NCI-H748 (cell line): ENCODE data around the gene FAM222B.
A peak's percentile ranks its signal among the peaks of the same experiment; 100 is the strongest.
"Not testable (repeated sequence)": the region's sequence is repeated elsewhere in the genome, so short reads cannot be mapped to it uniquely, and the experiment has no call there.

Source experiments
- DNase-seq: peaks from one replicate; lab custom pipeline; 2025; ENCODE audit not compliant: unreplicated experiment; lab: John Stamatoyannopoulos, UW

Gene FAM222B

DNA sequence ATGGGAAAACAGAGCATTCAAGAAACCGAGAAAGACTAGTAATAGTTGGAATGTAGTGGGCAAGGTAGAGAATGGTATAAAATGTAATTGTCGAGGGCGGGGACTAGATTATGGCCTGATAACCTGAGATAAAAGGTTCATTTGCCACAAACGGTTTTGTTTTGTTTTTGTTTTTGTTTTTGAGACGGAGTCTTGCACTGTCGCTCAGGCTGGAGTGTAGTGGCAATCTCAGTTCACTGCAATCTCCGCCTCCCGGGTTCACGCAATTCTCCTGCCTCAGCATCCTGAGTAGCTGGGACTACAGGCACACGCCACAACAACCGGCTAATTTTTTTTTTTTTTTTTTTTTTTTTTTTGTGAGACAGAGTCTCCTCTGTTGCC, 112.7 kb downstream of the FAM222B start:
- DNase-seq: no peak

GRCh38 chr17:28728364-28729200, 114.0 kb downstream of the FAM222B start, which contains the start of gene NEK8:
Gene NEK8, plus strand, starts transcription at chr17:28728788. Its CDS starts 26 bp downstream, at chr17:28728814.
- DNase-seq: peak; percentile 94

- peak; percentile 99 for DNase-seq
Measured at GRCh38 chr17:28726627-28727491, 115.7 kb downstream of the FAM222B start.

DNA sequence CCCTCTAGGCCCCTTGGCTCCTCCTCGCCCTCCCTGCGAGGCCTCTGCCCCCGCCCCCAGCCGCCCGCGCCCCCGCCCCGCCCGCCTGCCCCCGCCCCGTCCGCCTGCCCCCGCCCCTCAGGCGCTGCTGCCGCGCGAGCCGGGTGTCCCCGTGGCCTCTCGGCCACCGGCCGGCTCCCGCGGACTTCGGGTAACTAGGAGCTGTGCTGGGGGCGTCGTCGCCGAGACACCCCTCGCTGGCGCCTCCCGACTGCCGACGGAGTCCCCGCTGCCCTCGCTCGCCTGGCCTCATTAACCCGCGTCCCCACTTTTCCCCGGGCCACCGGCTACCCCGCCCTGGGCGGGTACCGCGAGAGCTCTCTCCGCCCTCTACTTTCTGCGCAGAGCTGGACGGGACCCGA, 116.4 kb downstream of the FAM222B start, which contains the start of gene TLCD1:
Gene TLCD1, minus strand, starts transcription at position 8 of the 401 bp plus-strand sequence. CDS start 136 bp downstream, outside the sequence.
- peak; percentile 86 for DNase-seq

GRCh38 chr17:28725660-28726225, 116.8 kb downstream of the FAM222B start:
- DNase-seq: peak; percentile 93

DNA sequence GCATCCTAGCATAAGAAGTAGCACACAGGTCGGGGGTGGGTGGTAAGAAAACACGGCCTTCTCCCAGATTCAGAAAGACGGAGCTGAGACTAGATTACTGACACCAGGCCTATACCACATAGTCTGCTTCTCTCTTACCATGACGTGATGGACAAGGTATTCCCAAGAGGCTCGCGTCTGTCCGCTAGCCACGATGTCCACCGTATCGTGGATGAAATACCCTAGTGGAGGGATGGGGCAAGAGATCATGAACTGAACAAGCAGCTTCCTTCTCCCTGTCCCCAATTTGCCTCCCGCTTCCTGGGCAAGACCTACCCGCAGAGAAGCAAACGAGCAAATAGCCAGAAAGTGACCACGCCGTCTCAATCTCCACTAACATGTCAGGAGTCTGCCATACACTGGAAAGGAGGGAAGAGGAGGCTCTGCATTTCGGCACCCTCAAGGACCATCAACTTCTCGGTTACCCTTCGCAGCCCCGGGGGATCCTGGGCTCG, 117.4 kb downstream of the FAM222B start:
- no peak for DNase-seq

GRCh38 chr17:28724500-28725165, 118.0 kb downstream of the FAM222B start:
- DNase-seq: no peak

GRCh38 chr17:28723836-28724499, 118.6 kb downstream of the FAM222B start:
- not testable (repeated sequence) for DNase-seq

- DNase-seq: no peak
Measured at GRCh38 chr17:28723159-28723835, 119.3 kb downstream of the FAM222B start.

DNA sequence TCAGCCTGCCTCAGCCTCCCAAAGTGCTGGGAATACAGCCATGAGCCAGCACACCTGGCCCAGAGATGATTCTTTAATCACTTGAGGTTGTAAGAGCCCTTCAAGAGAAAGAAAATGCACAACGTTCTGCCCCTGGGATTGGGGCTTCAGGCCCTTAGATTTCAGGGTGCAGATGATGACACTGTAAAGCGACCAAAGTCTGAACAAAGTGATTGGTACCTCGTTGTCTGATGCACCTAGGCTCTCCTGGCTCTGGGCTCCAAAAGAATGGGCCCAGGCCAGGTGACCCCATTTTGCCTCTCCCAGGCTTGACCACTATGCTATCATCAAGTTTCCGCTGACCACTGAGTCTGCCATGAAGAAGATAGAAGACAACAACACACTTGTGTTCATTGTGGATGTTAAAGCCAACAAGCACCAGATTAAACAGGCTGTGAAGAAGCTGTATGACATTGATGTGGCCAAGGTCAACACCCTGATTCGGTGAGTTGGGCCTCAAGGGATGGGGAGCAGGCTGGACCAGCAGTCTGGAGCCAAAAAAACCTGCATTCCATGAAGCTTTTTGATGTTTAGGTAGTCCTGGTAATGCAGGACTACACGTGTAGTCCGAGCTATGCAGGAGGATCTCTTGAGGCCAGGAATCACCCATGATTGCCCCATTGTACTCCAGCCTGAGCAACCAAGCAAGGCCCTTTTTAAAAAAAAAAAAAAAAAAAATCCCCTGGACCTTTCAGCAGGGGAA, 120.0 kb downstream of the FAM222B start:
- no peak for DNase-seq

GRCh38 chr17:28720997-28721329, 121.6 kb downstream of the FAM222B start:
- not testable (repeated sequence) for DNase-seq

- no peak for DNase-seq
Measured at GRCh38 chr17:28720247-28720996, 122.2 kb downstream of the FAM222B start.

DNA sequence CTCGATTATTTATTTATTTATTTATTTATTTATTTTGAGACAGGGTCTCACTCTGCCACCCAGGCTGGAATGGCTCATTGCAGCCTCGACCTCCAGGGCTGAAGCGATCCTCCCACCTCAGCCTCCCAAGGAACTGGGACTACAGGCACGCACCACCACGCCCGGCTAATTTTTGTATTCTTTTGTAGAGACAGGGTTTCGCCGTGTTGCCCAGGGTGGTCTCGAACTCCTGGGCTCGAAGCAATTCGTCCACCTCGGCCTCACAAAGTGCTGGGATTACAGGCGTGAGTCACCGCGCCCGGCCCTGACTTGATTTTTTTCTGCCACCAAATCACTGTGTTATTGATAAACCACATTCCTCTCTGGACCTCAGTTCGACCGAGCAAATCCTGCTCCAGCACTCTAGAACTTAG, 123.6 kb downstream of the FAM222B start:
- DNase-seq: no peak

- no peak for DNase-seq
Measured at GRCh38 chr17:28718333-28719020, 124.1 kb downstream of the FAM222B start.

- DNase-seq: peak; percentile 49
Measured at GRCh38 chr17:28717578-28718332, 124.8 kb downstream of the FAM222B start, which contains the start of gene RAB34. Gene RAB34, minus strand, starts transcription at chr17:28717868. Its CDS starts 602 bp downstream, at chr17:28717266.

DNA sequence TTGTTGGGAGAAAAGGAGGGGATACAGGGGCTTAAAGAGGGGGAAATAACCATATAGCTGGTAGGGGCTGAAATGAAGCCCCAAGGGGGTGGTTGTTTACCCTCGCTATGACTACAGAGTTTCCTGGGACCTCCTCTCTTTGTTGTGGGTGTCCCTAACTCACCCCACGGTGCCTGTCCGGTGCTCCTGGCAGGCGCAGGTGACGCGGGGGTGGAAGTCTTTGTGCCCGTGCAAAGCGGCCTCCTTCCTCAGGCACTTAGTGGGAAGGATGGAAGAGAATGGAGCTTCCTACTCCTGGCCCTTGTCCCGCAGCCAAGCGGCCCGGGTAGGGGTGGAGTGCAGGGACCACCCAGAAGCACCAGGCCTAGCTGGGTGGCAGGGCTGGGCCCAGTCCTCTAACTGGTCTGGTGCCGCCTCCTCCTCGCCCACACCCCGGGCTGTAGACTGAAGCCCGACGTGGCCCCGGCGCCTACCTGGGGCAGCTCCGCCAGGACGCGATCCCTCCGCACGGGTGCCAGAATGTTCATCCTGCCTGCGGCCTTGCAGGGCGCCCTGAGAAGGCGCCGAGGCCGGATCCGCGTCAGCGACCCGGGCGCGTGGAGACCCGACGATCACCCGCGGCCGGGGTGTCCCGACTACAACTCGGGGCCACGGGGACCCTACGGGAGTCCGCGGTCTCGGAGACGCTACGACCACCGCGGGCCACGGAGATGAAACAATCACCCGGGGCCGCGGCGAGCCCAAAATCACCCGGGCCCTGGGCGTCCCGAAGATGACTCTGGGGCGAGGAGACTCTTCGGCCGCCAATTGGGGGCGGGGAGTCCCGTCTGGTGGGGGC, 125.6 kb downstream of the FAM222B start:
- no peak for DNase-seq
